Thoracic aorta (tissue), 2 donors: ENCODE data around the gene LMBRD2. TPM values are rescaled to one million over a fixed set of nuclear protein-coding genes. Genes with fewer than 3 reads are reported as not detected.
A peak's percentile ranks its signal among the peaks of the same experiment; 100 is the strongest.

ENCODE experiments used
- ATAC-seq: fragments of 150-250 bp; one replicate; pipeline ENCODE4 v1.8.0; 2017; ENCODE audit warnings: low read depth; ENCODE audit not compliant: insufficient number of reproducible peaks, low FRiP score
- DNase-seq: peaks from one replicate; pipeline ENCODE4 v3.0.0-alpha.2; 2020; ENCODE audit warnings: low spot score
- H3K27ac ChIP-seq, 2 donors: fragments of 200-600 bp; sonication (generic); 1 replicate in 1 of 2; 2 replicates in 1 of 2; pipeline ENCODE4 v1.5.1; 2016; ENCODE audit warnings: mild to moderate bottlenecking in 2 of 2, moderate library complexity in 2 of 2
- H3K27me3 ChIP-seq: fragments of 200-600 bp; sonication (generic); replicated peaks from 2 replicates; pipeline ENCODE4 v1.6.0; 2016; ENCODE audit warnings: mild to moderate bottlenecking; ENCODE audit not compliant: insufficient read depth
- H3K36me3 ChIP-seq: fragments of 200-600 bp; sonication (generic); one replicate; pipeline ENCODE4 v1.5.1; 2016
- H3K4me1 ChIP-seq, 2 donors: fragments of 200-600 bp; sonication (generic); 1 replicate in 1 of 2; 2 replicates in 1 of 2; pipeline versions ENCODE4 v1.5.1 to v1.6.0; 2016; ENCODE audit warnings: low read depth in 2 of 2, mild to moderate bottlenecking in 1 of 2; ENCODE audit not compliant: control insufficient read depth in 1 of 2
- H3K4me3 ChIP-seq: fragments of 200-600 bp; sonication (generic); 2 replicates; pipeline ENCODE4 v1.5.1; 2016; ENCODE audit warnings: mild to moderate bottlenecking
- H3K9me3 ChIP-seq: fragments of 200-600 bp; sonication (generic); 2 replicates; pipeline ENCODE4 v1.5.1; 2016
- CTCF ChIP-seq: fragments of 200-600 bp; sonication (generic); IDR thresholded peaks from one replicate; pipeline ENCODE4 v1.5.1; 2019; ENCODE audit warnings: antibody characterized with exemption
- total RNA-seq, 2 donors: library from RNA; depleted of rRNA; stranded (reverse); fragments of >200 nt; gene quantifications; one replicate each; pipeline versions ENCODE4 v1.1.0 to v1.2.3, GENCODE V29; 2016

The LMBRD2 gene
- total RNA-seq, 2 donors from 2014 or later, result 9.5 to 11.0 TPM

- no peaks in the 10 kb centered on the region for H3K9me3 ChIP-seq
- no peak overlapping the region for H3K4me3 ChIP-seq
- peaks cover 0 to 8% of the 10 kb centered on the region in 2 donors for H3K4me1 ChIP-seq
- TF ChIP-seq CTCF, result peak; percentile 54
- peaks cover 6% of the 10 kb centered on the region for H3K36me3 ChIP-seq
- H3K27me3 ChIP-seq, result no peaks in the 10 kb centered on the region
- H3K27ac ChIP-seq, result no peak overlapping the region
- ATAC-seq (no peak), DNase-seq (no peak)
Measured at GRCh38 chr5:36177715-36178523, 26.2 kb upstream of the LMBRD2 start.

- no peak for TF ChIP-seq CTCF
- DNase-seq, result no peak
- peaks cover 6% of the 10 kb centered on the region for H3K36me3 ChIP-seq
- peaks cover 0 to 8% of the 10 kb centered on the region in 2 donors for H3K4me1 ChIP-seq
- H3K27ac ChIP-seq, result no peak overlapping the region
- H3K9me3 ChIP-seq, result no peaks in the 10 kb centered on the region
- ATAC-seq, result no peak
- no peak overlapping the region for H3K4me3 ChIP-seq
- H3K27me3 ChIP-seq, result no peaks in the 10 kb centered on the region
Measured at GRCh38 chr5:36177154-36177553, 25.5 kb upstream of the LMBRD2 start.

DNA sequence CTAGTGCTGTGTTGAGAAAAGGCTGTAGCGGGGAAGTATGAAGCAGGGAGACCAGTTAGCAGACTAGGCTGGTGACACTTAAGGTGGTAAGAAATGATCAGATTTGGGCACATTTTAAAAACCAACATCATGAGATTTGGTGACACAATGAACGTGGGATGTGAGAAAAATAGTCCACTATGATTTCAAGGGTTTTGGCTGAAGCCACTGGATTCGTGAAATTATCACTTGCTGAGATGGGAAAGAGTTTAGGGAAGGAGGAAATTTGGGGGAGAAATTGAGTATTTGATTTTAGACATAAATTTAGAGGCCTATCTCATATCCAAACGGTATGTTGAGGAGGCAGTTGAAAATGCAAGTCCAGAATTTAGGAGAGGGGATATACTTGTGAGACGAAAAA, 23.4 kb upstream of the LMBRD2 start:
- no peaks in the 10 kb centered on the region for H3K9me3 ChIP-seq
- no peak for DNase-seq
- TF ChIP-seq CTCF, result no peak

GRCh38 chr5:36174119-36174518, 22.4 kb upstream of the LMBRD2 start:
- peaks cover 0 to 8% of the 10 kb centered on the region in 2 donors for H3K4me1 ChIP-seq
- H3K9me3 ChIP-seq, result no peaks in the 10 kb centered on the region
- no peak for TF ChIP-seq CTCF
- ATAC-seq, result no peak
- H3K36me3 ChIP-seq, result no peaks in the 10 kb centered on the region
- no peaks in the 10 kb centered on the region for H3K27me3 ChIP-seq
- no peak overlapping the region for H3K27ac ChIP-seq
- H3K4me3 ChIP-seq, result no peak overlapping the region
- no peak for DNase-seq

More for the DNA sequence above, 23.4 kb upstream of the LMBRD2 start:
- ATAC-seq, result no peak
- Histone ChIP-seq H3K4me1 (peaks cover 0 to 8% of the 10 kb centered on the region in 2 donors), H3K27me3 (no peaks in the 10 kb centered on the region), H3K27ac (no peak overlapping the region), H3K4me3 (no peak overlapping the region), H3K36me3 (peaks cover 1% of the 10 kb centered on the region)

DNA sequence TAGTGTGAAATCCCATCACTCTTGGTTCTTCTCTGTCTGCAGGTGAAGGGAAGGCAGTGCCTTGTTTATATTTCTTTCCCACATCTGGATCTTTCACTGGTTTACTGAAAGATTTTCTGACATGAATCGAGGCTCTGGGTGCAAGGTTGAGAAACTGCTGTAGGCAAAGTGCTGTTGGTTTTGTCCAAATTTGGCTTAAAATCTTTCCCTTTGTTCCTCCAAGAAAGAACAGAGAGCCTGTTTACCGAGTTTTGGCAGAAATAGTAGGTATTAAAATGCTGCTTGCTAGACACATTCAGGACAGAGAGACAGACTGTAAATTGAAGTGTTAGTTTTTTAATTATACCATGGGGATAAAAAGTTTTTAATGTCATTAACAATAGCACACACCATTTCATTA, 21.7 kb upstream of the LMBRD2 start:
- H3K36me3 ChIP-seq, result peaks cover 6% of the 10 kb centered on the region
- no peak for DNase-seq
- H3K4me1 ChIP-seq, result peaks cover 0 to 8% of the 10 kb centered on the region in 2 donors
- H3K9me3 ChIP-seq, result no peaks in the 10 kb centered on the region
- ATAC-seq, result no peak
- TF ChIP-seq CTCF, result no peak
- no peak overlapping the region for H3K27ac ChIP-seq
- H3K4me3 ChIP-seq, result no peak overlapping the region
- no peaks in the 10 kb centered on the region for H3K27me3 ChIP-seq
